Lower leg skin (tissue), 3 donors: ENCODE measurements around the gene THSD7B.

Source experiments
- CTCF ChIP-seq, 3 donors: fragments of 450-650 bp; IDR thresholded peaks; one replicate each; pipeline ENCODE4 v1.5.1; 2016; ENCODE audit warnings: antibody characterized with exemption in 3 of 3, mild to moderate bottlenecking in 3 of 3, moderate library complexity in 2 of 3
- POLR2A ChIP-seq, 2 donors: fragments of 450-650 bp; IDR thresholded peaks; one replicate each; pipeline ENCODE4 v1.6.1; 2016 to 2017; ENCODE audit warnings: antibody characterized with exemption in 2 of 2, mild to moderate bottlenecking in 1 of 2, moderate library complexity in 1 of 2

- no peak for TF ChIP-seq CTCF (IDR thresholded peaks at IDR 0.05)
- TF ChIP-seq POLR2A (IDR thresholded peaks at IDR 0.05) = no peak
These were observed 266.4 kb downstream of the THSD7B start for GRCh38 chr2:137031731-137032130.
